Hepatocyte (in vitro differentiated cells): ENCODE measurements around the gene TTLL10. TPM values are rescaled to one million over a fixed set of nuclear protein-coding genes. Genes with fewer than 3 reads are reported as not detected.

Source experiments
- DNase-seq: peaks from one replicate; pipeline ENCODE4 v3.0.0-alpha.2; 2016; ENCODE audit warnings: low spot score
- H2AFZ ChIP-seq: fragments of 200-600 bp; sonication (generic); 2 replicates; pipeline ENCODE4 v1.6.0; 2016; ENCODE audit warnings: antibody characterized with exemption, mild to moderate bottlenecking
- H3K27ac ChIP-seq: fragments of 200-600 bp; sonication (generic); 2 replicates; pipeline ENCODE4 v1.5.1; 2016; ENCODE audit warnings: mild to moderate bottlenecking
- H3K27me3 ChIP-seq: fragments of 200-600 bp; sonication (generic); 2 replicates; pipeline ENCODE4 v1.6.1; 2016
- H3K36me3 ChIP-seq: fragments of 200-600 bp; sonication (generic); replicated peaks from 2 replicates; pipeline ENCODE4 v1.5.1; 2016; ENCODE audit warnings: low read depth; ENCODE audit not compliant: insufficient read depth
- H3K4me1 ChIP-seq: fragments of 200-600 bp; sonication (generic); 2 replicates; pipeline ENCODE4 v1.5.1; 2016; ENCODE audit warnings: mild to moderate bottlenecking, moderate library complexity; ENCODE audit not compliant: insufficient read depth
- H3K4me2 ChIP-seq: fragments of 200-600 bp; sonication (generic); 2 replicates; pipeline ENCODE4 v1.6.0; 2016
- H3K4me3 ChIP-seq: fragments of 200-600 bp; sonication (generic); 2 replicates; pipeline ENCODE4 v1.5.1; 2016; ENCODE audit warnings: mild to moderate bottlenecking
- H3K79me2 ChIP-seq: fragments of 200-600 bp; sonication (generic); 2 replicates; pipeline ENCODE4 v1.6.0; 2017; ENCODE audit warnings: mild to moderate bottlenecking
- H3K9me2 ChIP-seq: fragments of 200-600 bp; sonication (generic); replicated peaks from 2 replicates; pipeline ENCODE4 v1.6.0; 2017; ENCODE audit warnings: mild to moderate bottlenecking; ENCODE audit not compliant: insufficient read depth
- H3K9me3 ChIP-seq: fragments of 200-600 bp; sonication (generic); 2 replicates; pipeline ENCODE4 v1.5.1; 2016; ENCODE audit warnings: low read depth, mild to moderate bottlenecking
- H4K20me1 ChIP-seq: fragments of 200-600 bp; sonication (generic); 2 replicates; pipeline ENCODE4 v1.6.0; 2016; ENCODE audit warnings: mild to moderate bottlenecking; ENCODE audit not compliant: insufficient read depth, poor library complexity, severe bottlenecking
- EZH2 ChIP-seq: fragments of 200-600 bp; sonication (generic); IDR thresholded peaks from 2 replicates; pipeline ENCODE4 v1.6.1; 2016; ENCODE audit warnings: antibody characterized with exemption, mild to moderate bottlenecking, borderline replicate concordance
- EZH2phosphoT487 ChIP-seq: fragments of 200-600 bp; sonication (generic); IDR thresholded peaks from one replicate; pipeline ENCODE4 v1.6.1; 2018; ENCODE audit warnings: antibody characterized with exemption, mild to moderate bottlenecking, low read depth, moderate library complexity; ENCODE audit not compliant: unreplicated experiment, severe bottlenecking
- WGBS: methylation state at CpG from one replicate; pipeline ENCODE4 v1.1.6; 2016; ENCODE audit warnings: low lambda C conversion rate; ENCODE audit errors: missing lambda C conversion rate; 5-methylcytosine and 5-hydroxymethylcytosine counted together
- polyA plus RNA-seq: library from polyadenylated mRNA; unstranded; fragments of >200 nt; fragmentation: Nextera tagmentation; extraction: Ambion mirVana; gene quantifications from 2 replicates; pipeline ENCODE4 v1.2.1, GENCODE V29; 2016
- total RNA-seq: library from RNA; depleted of rRNA; stranded (reverse); fragments of >200 nt; gene quantifications from 2 replicates; pipeline ENCODE4 v1.2.3, GENCODE V29; 2014
- TF ChIP-seq, protein P1 (sequence below): fragments of 200-600 bp; sonication (generic); IDR thresholded peaks from 2 replicates; pipeline ENCODE4 v1.5.1; 2016; ENCODE audit warnings: antibody characterized with exemption, mild to moderate bottlenecking; ENCODE audit not compliant: poor library complexity

Gene TTLL10
- total and polyA plus RNA-seq, 2 experiments from 2014 or later, result 0.69 TPM; not detected in 1

DNA sequence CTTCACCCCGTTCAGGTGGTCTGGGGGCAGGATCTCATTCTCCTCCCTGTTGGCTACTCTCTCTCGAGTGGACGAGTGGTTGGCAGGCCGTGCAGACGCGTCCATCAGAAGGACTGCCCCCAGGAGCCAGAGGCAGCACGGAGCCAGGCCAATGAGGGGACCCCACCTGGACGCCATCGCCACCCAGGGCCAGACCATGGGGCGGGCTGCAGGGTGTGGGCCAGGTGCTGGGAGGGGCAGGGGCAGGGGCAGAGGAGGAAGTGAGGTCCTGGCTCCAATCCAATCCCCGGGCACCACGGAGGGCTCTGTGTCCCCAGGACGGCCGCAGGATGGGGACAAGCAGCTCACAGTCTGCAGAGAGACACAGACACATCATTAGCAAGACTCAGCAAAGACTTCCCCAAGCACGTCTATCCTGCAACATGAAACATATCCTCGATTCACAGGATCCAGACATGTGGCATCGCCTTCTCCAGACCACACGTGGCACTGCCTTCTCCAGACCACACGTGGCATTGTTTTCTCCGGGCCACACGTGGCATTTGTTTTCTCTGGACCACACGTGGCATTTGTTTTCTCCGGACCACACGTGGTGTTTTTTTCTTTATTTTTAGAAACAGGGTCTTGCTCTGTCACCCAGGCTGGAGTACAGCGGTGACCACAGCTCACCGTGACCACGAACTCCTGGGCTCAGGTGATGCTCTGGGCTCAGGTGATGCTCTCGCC is 55.1 kb downstream of the TTLL10 start:
- 95% methylated on average over 24 of the region's 28 CpGs for WGBS
- Histone ChIP-seq H3K27ac (no peak overlapping the region), H3K9me2 (no peaks in the 10 kb centered on the region), H3K4me1 (peaks cover 18% of the 10 kb centered on the region), H3K36me3 (no peaks in the 10 kb centered on the region), H3K9me3 (no peaks in the 10 kb centered on the region), H4K20me1 (peaks cover 44% of the 10 kb centered on the region), H2AFZ (no peak overlapping the region), H3K79me2 (peaks cover 75% of the 10 kb centered on the region), H3K4me3 (no peak overlapping the region), H3K4me2 (no peak overlapping the region), H3K27me3 (no peaks in the 10 kb centered on the region)
- TF ChIP-seq, protein P1, sequence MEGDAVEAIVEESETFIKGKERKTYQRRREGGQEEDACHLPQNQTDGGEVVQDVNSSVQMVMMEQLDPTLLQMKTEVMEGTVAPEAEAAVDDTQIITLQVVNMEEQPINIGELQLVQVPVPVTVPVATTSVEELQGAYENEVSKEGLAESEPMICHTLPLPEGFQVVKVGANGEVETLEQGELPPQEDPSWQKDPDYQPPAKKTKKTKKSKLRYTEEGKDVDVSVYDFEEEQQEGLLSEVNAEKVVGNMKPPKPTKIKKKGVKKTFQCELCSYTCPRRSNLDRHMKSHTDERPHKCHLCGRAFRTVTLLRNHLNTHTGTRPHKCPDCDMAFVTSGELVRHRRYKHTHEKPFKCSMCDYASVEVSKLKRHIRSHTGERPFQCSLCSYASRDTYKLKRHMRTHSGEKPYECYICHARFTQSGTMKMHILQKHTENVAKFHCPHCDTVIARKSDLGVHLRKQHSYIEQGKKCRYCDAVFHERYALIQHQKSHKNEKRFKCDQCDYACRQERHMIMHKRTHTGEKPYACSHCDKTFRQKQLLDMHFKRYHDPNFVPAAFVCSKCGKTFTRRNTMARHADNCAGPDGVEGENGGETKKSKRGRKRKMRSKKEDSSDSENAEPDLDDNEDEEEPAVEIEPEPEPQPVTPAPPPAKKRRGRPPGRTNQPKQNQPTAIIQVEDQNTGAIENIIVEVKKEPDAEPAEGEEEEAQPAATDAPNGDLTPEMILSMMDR, result no peak
- TF ChIP-seq EZH2phosphoT487, result no peak
- no peak for TF ChIP-seq EZH2
- DNase-seq, result no peak

DNA sequence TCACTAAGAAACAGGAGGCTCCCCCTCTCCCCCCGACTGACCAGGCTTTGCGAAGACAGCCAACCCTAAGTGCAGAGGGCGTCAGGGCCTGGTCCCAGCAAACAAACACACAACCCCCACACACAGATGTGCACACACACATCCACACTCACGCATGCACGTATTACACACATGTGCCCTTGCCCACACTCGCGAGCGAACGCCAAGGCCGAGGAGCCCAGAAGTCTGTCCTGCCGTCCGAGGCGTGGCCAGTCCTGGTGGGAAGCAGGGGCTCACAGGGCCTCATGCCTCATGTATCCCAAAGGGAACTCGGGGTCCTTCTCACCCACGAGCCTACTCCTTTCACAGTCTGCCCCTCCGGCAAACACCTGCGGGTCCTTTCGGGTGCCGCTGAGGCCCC is 56.1 kb downstream of the TTLL10 start:
- DNase-seq, result no peak
- no peaks in the 10 kb centered on the region for H3K9me2 ChIP-seq
- no peaks in the 10 kb centered on the region for H3K9me3 ChIP-seq
- H3K27ac ChIP-seq, result peak overlapping the region; percentile 95
- H3K79me2 ChIP-seq, result peaks cover 78% of the 10 kb centered on the region
- H3K36me3 ChIP-seq, result no peaks in the 10 kb centered on the region
- no peaks in the 10 kb centered on the region for H3K27me3 ChIP-seq
- H3K4me2 ChIP-seq, result peak overlapping the region; percentile 91
- H3K4me3 ChIP-seq, result no peak overlapping the region
- 95% methylated on average over 19 of the region's 19 CpGs for WGBS
- no peak overlapping the region for H2AFZ ChIP-seq
- peaks cover 38% of the 10 kb centered on the region for H4K20me1 ChIP-seq
- peaks cover 18% of the 10 kb centered on the region for H3K4me1 ChIP-seq
- TF ChIP-seq EZH2phosphoT487 (no peak), EZH2 (no peak)
- TF ChIP-seq, protein P1, result no peak

DNA sequence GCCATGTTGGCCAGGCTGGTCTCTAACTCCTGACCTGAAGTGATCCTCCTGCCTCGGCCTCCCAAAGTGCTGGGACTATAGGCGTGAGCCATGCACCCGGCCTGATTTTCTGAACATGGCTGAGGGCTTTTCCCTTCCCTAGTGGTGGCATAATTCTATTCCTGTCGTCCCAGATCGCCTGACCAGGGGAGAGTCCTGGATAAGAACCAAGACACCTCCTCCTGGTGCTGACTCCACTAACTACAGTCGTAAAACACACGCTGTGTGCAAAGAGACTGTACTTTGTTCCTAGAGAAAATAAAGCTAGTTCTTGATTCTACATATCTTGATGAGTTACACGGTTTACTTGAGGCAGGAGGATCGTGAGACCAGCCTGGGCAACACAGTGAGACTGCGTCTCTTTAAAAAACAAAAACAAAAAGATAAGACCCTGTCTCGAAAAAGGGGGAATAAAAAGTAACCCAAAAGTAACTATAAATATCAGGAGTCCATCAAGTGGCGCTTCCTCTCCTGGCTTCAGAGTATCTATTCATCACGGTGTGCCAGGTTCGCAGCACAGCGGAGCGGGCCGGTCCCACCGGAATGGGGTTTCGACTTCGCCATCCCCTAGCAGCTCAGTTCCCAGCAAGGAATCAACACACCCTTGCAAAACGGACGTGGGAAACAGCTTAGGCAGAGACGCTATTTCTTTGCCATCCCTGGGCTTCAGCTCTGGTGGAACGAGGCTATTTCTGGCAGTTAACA is 57.1 kb downstream of the TTLL10 start:
- Histone ChIP-seq H3K27ac (peak overlapping the region; percentile 95), H3K27me3 (no peaks in the 10 kb centered on the region), H3K4me2 (peak overlapping the region; percentile 91), H2AFZ (peak overlapping the region; percentile 47), H3K9me3 (no peaks in the 10 kb centered on the region), H3K36me3 (no peaks in the 10 kb centered on the region), H3K9me2 (no peaks in the 10 kb centered on the region), H3K4me3 (peak overlapping the region; percentile 86), H3K4me1 (peaks cover 18% of the 10 kb centered on the region), H4K20me1 (peaks cover 28% of the 10 kb centered on the region), H3K79me2 (peaks cover 72% of the 10 kb centered on the region)
- peak; percentile 81 for DNase-seq
- WGBS, result 22% methylated on average over 24 of the region's 24 CpGs
- TF ChIP-seq EZH2phosphoT487, result no peak
- TF ChIP-seq, protein P1, result peak; percentile 26
